Glutamatergic neuron (in vitro differentiated cells): ENCODE measurements around the gene NBEAL1. TPM values are rescaled to one million over a fixed set of nuclear protein-coding genes. Genes with fewer than 3 reads are reported as not detected.

Source experiments
- DNase-seq: peaks from one replicate; pipeline ENCODE4 v3.0.0; 2022
- H3K27ac Mint-ChIP-seq: one replicate; pipeline ENCODE4 v1.8.0; 2020; ENCODE audit warnings: mild to moderate bottlenecking, mixed read lengths, inconsistent platforms; ENCODE audit not compliant: unreplicated experiment
- H3K27me3 Mint-ChIP-seq: one replicate; pipeline ENCODE4 v1.8.0; 2020; ENCODE audit warnings: mild to moderate bottlenecking, moderate library complexity, mixed read lengths, inconsistent platforms; ENCODE audit not compliant: unreplicated experiment
- H3K36me3 Mint-ChIP-seq: one replicate; pipeline ENCODE4 v1.8.0; 2020; ENCODE audit warnings: mild to moderate bottlenecking, mixed read lengths, inconsistent platforms; ENCODE audit not compliant: unreplicated experiment
- H3K4me1 Mint-ChIP-seq: one replicate; pipeline ENCODE4 v1.8.0; 2020; ENCODE audit warnings: mild to moderate bottlenecking, low read depth, mixed read lengths, inconsistent platforms; ENCODE audit not compliant: unreplicated experiment
- H3K4me3 Mint-ChIP-seq: one replicate; pipeline ENCODE4 v1.8.0; 2020; ENCODE audit warnings: mild to moderate bottlenecking, mixed read lengths, inconsistent platforms; ENCODE audit not compliant: unreplicated experiment
- H3K9me3 Mint-ChIP-seq: one replicate; pipeline ENCODE4 v1.8.0; 2020; ENCODE audit warnings: mild to moderate bottlenecking, moderate library complexity, mixed read lengths, inconsistent platforms; ENCODE audit not compliant: unreplicated experiment
- total RNA-seq: library from RNA; stranded (reverse); fragmentation: NEBNext Ultra II Directional; extraction: Animal tissue kit (Norgen Biotek cat#: 25700); gene quantifications from one replicate; pipeline ENCODE4 v1.2.1, GENCODE V29; 2021; ENCODE audit not compliant: unreplicated experiment
- TF ChIP-seq, protein P1 (sequence below): fragments of 200-600 bp; sonication (generic); IDR thresholded peaks from one replicate; pipeline ENCODE4 v1.5.0; 2021; ENCODE audit not compliant: partially characterized antibody, unreplicated experiment

Gene NBEAL1
- total RNA-seq, 1 donor from 2014 or later = 19.0 TPM

- no peak overlapping the region for H3K27ac Mint-ChIP-seq
- H3K4me3 Mint-ChIP-seq = no peak overlapping the region
- H3K27me3 Mint-ChIP-seq = no peaks in the 10 kb centered on the region
- TF ChIP-seq, protein P1, sequence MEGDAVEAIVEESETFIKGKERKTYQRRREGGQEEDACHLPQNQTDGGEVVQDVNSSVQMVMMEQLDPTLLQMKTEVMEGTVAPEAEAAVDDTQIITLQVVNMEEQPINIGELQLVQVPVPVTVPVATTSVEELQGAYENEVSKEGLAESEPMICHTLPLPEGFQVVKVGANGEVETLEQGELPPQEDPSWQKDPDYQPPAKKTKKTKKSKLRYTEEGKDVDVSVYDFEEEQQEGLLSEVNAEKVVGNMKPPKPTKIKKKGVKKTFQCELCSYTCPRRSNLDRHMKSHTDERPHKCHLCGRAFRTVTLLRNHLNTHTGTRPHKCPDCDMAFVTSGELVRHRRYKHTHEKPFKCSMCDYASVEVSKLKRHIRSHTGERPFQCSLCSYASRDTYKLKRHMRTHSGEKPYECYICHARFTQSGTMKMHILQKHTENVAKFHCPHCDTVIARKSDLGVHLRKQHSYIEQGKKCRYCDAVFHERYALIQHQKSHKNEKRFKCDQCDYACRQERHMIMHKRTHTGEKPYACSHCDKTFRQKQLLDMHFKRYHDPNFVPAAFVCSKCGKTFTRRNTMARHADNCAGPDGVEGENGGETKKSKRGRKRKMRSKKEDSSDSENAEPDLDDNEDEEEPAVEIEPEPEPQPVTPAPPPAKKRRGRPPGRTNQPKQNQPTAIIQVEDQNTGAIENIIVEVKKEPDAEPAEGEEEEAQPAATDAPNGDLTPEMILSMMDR = no peak
- no peaks in the 10 kb centered on the region for H3K9me3 Mint-ChIP-seq
- no peak for DNase-seq
- H3K36me3 Mint-ChIP-seq = no peaks in the 10 kb centered on the region
- no peaks in the 10 kb centered on the region for H3K4me1 Mint-ChIP-seq
These were observed 10.9 kb downstream of the NBEAL1 start for GRCh38 chr2:203025592-203025991.

- Mint-ChIP-seq H3K4me3 (no peak overlapping the region), H3K36me3 (no peaks in the 10 kb centered on the region), H3K27ac (no peak overlapping the region), H3K27me3 (no peaks in the 10 kb centered on the region), H3K9me3 (no peaks in the 10 kb centered on the region), H3K4me1 (no peaks in the 10 kb centered on the region)
- TF ChIP-seq, protein P1 = no peak
- DNase-seq = no peak
These were observed 15.9 kb downstream of the NBEAL1 start for GRCh38 chr2:203030545-203030944.

GRCh38 chr2:203030991-203031390 lies 16.3 kb downstream of the NBEAL1 start:
- Mint-ChIP-seq H3K4me3 (no peak overlapping the region), H3K4me1 (no peaks in the 10 kb centered on the region), H3K27me3 (no peaks in the 10 kb centered on the region), H3K27ac (no peak overlapping the region), H3K9me3 (no peaks in the 10 kb centered on the region), H3K36me3 (no peaks in the 10 kb centered on the region)
- DNase-seq = no peak
- TF ChIP-seq, protein P1 = no peak

DNA sequence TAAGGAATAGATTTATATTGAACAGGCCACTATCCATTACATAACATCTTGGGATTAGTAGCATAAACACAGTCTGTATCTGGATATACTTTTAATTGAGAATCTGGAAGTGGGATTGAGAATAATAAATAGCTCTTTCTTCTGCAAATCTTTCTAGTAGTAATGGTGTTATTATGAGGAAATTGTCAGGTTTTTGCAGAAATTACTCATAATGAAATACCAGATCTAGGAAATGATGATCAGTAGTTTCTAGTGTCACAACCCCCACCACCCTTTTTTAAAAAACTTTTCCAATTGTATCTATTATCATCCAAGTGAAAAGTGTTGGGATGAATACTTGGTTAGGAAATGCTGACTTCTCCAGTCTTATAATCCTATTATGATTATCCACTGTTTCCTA lies 18.7 kb downstream of the NBEAL1 start:
- Mint-ChIP-seq H3K36me3 (no peaks in the 10 kb centered on the region), H3K4me1 (no peaks in the 10 kb centered on the region), H3K27ac (no peak overlapping the region), H3K4me3 (no peak overlapping the region), H3K9me3 (no peaks in the 10 kb centered on the region), H3K27me3 (no peaks in the 10 kb centered on the region)
- TF ChIP-seq, protein P1 = no peak
- no peak for DNase-seq

GRCh38 chr2:203035879-203036470 lies 21.3 kb downstream of the NBEAL1 start:
- DNase-seq = no peak
- Mint-ChIP-seq H3K4me3 (no peak overlapping the region), H3K27me3 (no peaks in the 10 kb centered on the region), H3K36me3 (no peaks in the 10 kb centered on the region), H3K9me3 (no peaks in the 10 kb centered on the region), H3K27ac (no peak overlapping the region), H3K4me1 (no peaks in the 10 kb centered on the region)
- TF ChIP-seq, protein P1 = no peak
